Measurements from ENCODE around the gene MYO5B.

DNA sequence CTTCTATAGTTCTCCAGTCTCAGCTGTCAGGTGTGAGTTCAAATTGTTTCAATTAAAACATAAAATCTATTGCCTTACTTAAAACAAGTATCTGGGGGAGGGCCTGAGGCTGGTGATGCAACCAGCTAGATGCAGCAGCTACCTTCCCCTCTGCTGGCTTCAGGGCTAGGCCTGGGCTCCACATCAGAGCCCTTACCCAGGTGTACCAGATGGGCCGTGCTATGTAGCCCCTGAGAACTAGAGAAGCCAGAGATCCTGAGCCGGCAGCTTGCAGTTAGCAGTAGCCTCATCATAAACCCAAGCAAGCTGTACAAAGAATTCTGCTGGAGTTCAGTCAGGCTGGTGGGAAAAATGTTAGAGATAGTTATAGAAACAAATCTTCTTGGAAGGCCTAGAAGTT, 284.0 kb downstream of the MYO5B start:
- TF ChIP-seq CTCF (optimal IDR thresholded peaks at IDR 0.05 in 1 of 3, IDR thresholded peaks at IDR 0.05 in 1 of 3, conservative IDR thresholded peaks at IDR 0.05 in 1 of 3; ENCODE audit: extremely low read depth in 1 of 3, insufficient read depth in 2 of 3, low read length in 3 of 3) (no peak), EZH2 (IDR thresholded peaks at IDR 0.05; ENCODE audit: low read length) (no peak)

Measured in keratinocyte (primary cell).